Measurements from ENCODE around the gene VWDE. TPM values are rescaled to one million over a fixed set of nuclear protein-coding genes. Genes with fewer than 3 reads are reported as not detected.

Gene VWDE
- total and polyA plus RNA-seq, 2 experiments from 2014 or later: not detected

DNA sequence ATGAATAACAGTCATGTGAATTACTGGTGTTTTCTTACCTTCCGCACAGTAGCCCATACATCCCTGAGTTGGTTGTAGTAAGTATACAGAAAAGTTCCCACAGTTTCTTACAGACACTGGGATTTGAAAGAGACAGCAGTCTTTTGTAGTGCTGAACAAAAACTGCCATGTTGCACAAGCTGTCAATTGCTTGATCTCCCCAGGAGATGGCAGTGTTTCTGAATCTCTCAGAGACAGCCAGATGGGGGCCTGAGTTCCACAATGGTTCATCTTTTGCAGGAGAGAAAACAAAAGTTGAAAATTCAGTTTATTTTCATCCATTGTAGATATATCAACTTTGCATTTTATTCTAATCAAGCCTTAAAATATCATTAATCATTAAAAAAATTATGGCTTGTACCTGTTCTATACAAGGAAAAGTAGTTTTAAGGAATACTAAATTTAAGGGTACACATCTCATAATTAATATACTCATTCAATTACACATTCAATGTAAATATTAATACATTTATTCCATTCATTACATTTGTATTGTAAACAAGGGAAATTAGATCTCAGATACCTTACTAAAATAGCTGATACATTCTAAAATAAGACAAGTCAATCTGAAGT, 14.5 kb downstream of the VWDE start:
- DNase-seq: peak; percentile 77
- Histone ChIP-seq H3K9ac (no peak overlapping the region), H3K4me1 (ENCODE audit: insufficient read depth) (no peaks in the 10 kb centered on the region), H3K9me2 (ENCODE audit: insufficient read depth) (no peaks in the 10 kb centered on the region), H3K36me3 (ENCODE audit: low read depth) (no peaks in the 10 kb centered on the region), H2AFZ (no peak overlapping the region), H4K20me1 (ENCODE audit: insufficient read depth) (no peaks in the 10 kb centered on the region), H3F3A (ENCODE audit: insufficient read depth) (no peaks in the 10 kb centered on the region), H3K4me2 (ENCODE audit: unreplicated experiment) (no peak overlapping the region), H3K9me3 (ENCODE audit: low read depth) (no peaks in the 10 kb centered on the region), H3K4me3 (no peak overlapping the region), H3K79me2 (ENCODE audit: insufficient read depth) (no peaks in the 10 kb centered on the region), H3K27me3 (replicated peaks; ENCODE audit: insufficient read depth) (no peaks in the 10 kb centered on the region; the same call in none of the 2 replicates), H3K27ac (no peak overlapping the region)
- TF ChIP-seq EZH2 (IDR thresholded peaks at IDR 0.05; ENCODE audit: insufficient read depth, poor library complexity, severe bottlenecking): no peak
- no peak for TF ChIP-seq EZH2phosphoT487 (IDR thresholded peaks at IDR 0.05; ENCODE audit: insufficient read depth, low read depth)
- in situ Hi-C loops (cut with MboI): no loop called here
- WGBS, 2 experiments (ENCODE audit: low coverage in 1 of 2, low lambda C conversion rate in 2 of 2, missing lambda C conversion rate in 2 of 2): 45 to 47% methylated on average over 1 of the region's 1 CpG

GRCh38 chr7:12386313-12386740, 17.3 kb downstream of the VWDE start:
- Histone ChIP-seq H3K9ac (no peak overlapping the region), H3K9me2 (ENCODE audit: insufficient read depth) (no peaks in the 10 kb centered on the region), H3F3A (ENCODE audit: insufficient read depth) (no peaks in the 10 kb centered on the region), H3K79me2 (ENCODE audit: insufficient read depth) (no peaks in the 10 kb centered on the region), H3K27me3 (replicated peaks; ENCODE audit: insufficient read depth) (no peaks in the 10 kb centered on the region), H3K36me3 (ENCODE audit: low read depth) (no peaks in the 10 kb centered on the region), H3K4me3 (no peak overlapping the region), H2AFZ (no peak overlapping the region), H3K4me1 (ENCODE audit: insufficient read depth) (no peaks in the 10 kb centered on the region), H3K4me2 (ENCODE audit: unreplicated experiment) (no peak overlapping the region), H3K9me3 (ENCODE audit: low read depth) (no peaks in the 10 kb centered on the region), H4K20me1 (ENCODE audit: insufficient read depth) (no peaks in the 10 kb centered on the region), H3K27ac (no peak overlapping the region)
- WGBS, 2 experiments (ENCODE audit: low coverage in 1 of 2, low lambda C conversion rate in 2 of 2, missing lambda C conversion rate in 2 of 2): 65 to 69% methylated on average over 5 of the region's 5 CpGs
- TF ChIP-seq EZH2phosphoT487 (IDR thresholded peaks at IDR 0.05; ENCODE audit: insufficient read depth, low read depth): no peak
- no peak for TF ChIP-seq EZH2 (IDR thresholded peaks at IDR 0.05; ENCODE audit: insufficient read depth, poor library complexity, severe bottlenecking)
- in situ Hi-C loops (cut with MboI): no loop called here
- DNase-seq: no peak

GRCh38 chr7:12385364-12385786, 18.3 kb downstream of the VWDE start:
- H4K20me1 ChIP-seq (ENCODE audit: insufficient read depth): no peaks in the 10 kb centered on the region
- no peak overlapping the region for H2AFZ ChIP-seq
- in situ Hi-C loops (cut with MboI): no loop called here
- H3K27me3 ChIP-seq (replicated peaks; ENCODE audit: insufficient read depth): no peaks in the 10 kb centered on the region
- H3K4me2 ChIP-seq (ENCODE audit: unreplicated experiment): no peak overlapping the region
- no peaks in the 10 kb centered on the region for H3K9me2 ChIP-seq (ENCODE audit: insufficient read depth)
- H3K27ac ChIP-seq: no peak overlapping the region
- H3K4me1 ChIP-seq (ENCODE audit: insufficient read depth): no peaks in the 10 kb centered on the region
- no peak overlapping the region for H3K9ac ChIP-seq
- 2 to 5% methylated on average over 2 of the region's 2 CpGs for WGBS, 2 experiments (ENCODE audit: low coverage in 1 of 2, low lambda C conversion rate in 2 of 2, missing lambda C conversion rate in 2 of 2)
- H3K79me2 ChIP-seq (ENCODE audit: insufficient read depth): no peaks in the 10 kb centered on the region
- H3K4me3 ChIP-seq: no peak overlapping the region
- no peaks in the 10 kb centered on the region for H3K9me3 ChIP-seq (ENCODE audit: low read depth)
- H3K36me3 ChIP-seq (ENCODE audit: low read depth): no peaks in the 10 kb centered on the region
- TF ChIP-seq EZH2 (IDR thresholded peaks at IDR 0.05; ENCODE audit: insufficient read depth, poor library complexity, severe bottlenecking) (no peak), EZH2phosphoT487 (IDR thresholded peaks at IDR 0.05; ENCODE audit: insufficient read depth, low read depth) (no peak)
- no peaks in the 10 kb centered on the region for H3F3A ChIP-seq (ENCODE audit: insufficient read depth)
- no peak for DNase-seq

- Histone ChIP-seq H4K20me1 (ENCODE audit: insufficient read depth) (no peaks in the 10 kb centered on the region), H3K79me2 (ENCODE audit: insufficient read depth) (no peaks in the 10 kb centered on the region), H3K4me3 (no peak overlapping the region), H3K27ac (no peak overlapping the region), H3K4me2 (ENCODE audit: unreplicated experiment) (no peak overlapping the region), H3K27me3 (replicated peaks; ENCODE audit: insufficient read depth) (no peaks in the 10 kb centered on the region), H3K4me1 (ENCODE audit: insufficient read depth) (no peaks in the 10 kb centered on the region), H3K9ac (no peak overlapping the region), H3K9me3 (ENCODE audit: low read depth) (no peaks in the 10 kb centered on the region), H2AFZ (no peak overlapping the region), H3K9me2 (ENCODE audit: insufficient read depth) (no peaks in the 10 kb centered on the region), H3K36me3 (ENCODE audit: low read depth) (no peaks in the 10 kb centered on the region), H3F3A (ENCODE audit: insufficient read depth) (no peaks in the 10 kb centered on the region)
- DNase-seq: no peak
- in situ Hi-C loops (cut with MboI): no loop called here
- TF ChIP-seq EZH2 (IDR thresholded peaks at IDR 0.05; ENCODE audit: insufficient read depth, poor library complexity, severe bottlenecking) (no peak), EZH2phosphoT487 (IDR thresholded peaks at IDR 0.05; ENCODE audit: insufficient read depth, low read depth) (no peak)
- 37 to 40% methylated on average over 3 of the region's 3 CpGs for WGBS, 2 experiments (ENCODE audit: low coverage in 1 of 2, low lambda C conversion rate in 2 of 2, missing lambda C conversion rate in 2 of 2)
Measured at GRCh38 chr7:12383377-12383776, 20.3 kb downstream of the VWDE start.

Measured in GM23248 (cell line).